ENCODE results near the gene ITPRIPL1. TPM values are rescaled to one million over a fixed set of nuclear protein-coding genes. Genes with fewer than 3 reads are reported as not detected.

The ITPRIPL1 gene
- polyA plus RNA-seq, 12 donors = 2.2 to 5.3 (median 3.4) TPM; not detected in 2

DNA sequence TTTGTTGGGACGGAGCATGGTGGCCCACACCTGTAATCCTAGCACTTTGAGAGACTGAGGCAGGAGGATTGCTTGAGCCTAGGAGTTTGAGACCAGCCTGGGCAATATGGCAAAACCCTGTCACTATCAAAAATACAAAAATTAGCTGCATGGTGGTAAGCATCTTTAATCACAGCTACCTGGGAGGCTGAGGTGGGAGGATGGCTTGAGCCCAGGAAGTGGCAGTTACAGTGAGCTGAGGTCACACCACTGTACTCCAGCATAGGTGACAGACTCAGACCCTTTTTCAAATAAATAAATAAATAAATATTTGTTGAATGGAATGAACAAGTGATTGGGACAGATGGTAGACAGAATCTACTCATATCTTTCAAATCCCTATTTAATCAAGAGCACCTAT is 5.7 kb upstream of the ITPRIPL1 start:
- no peak for DNase-seq

DNA sequence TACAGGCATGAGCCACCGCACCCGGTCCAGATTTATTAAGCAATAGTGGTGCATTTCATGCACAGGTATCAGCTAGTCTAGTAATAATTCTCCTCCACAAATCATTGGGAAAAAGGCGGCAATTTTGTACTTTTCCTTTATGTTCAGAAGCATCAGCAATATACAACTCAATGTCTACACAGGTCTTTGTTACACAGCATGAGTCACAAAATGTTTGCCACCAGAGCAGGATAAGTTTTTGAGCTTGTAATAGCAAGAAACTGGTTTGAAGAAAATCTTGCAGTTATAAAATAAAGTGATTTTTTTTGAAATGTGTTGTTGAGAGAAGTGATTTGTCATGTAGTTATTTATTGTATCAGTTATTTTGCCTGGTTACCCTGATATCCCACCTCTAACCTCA is 4.8 kb upstream of the ITPRIPL1 start:
- DNase-seq = no peak

DNA sequence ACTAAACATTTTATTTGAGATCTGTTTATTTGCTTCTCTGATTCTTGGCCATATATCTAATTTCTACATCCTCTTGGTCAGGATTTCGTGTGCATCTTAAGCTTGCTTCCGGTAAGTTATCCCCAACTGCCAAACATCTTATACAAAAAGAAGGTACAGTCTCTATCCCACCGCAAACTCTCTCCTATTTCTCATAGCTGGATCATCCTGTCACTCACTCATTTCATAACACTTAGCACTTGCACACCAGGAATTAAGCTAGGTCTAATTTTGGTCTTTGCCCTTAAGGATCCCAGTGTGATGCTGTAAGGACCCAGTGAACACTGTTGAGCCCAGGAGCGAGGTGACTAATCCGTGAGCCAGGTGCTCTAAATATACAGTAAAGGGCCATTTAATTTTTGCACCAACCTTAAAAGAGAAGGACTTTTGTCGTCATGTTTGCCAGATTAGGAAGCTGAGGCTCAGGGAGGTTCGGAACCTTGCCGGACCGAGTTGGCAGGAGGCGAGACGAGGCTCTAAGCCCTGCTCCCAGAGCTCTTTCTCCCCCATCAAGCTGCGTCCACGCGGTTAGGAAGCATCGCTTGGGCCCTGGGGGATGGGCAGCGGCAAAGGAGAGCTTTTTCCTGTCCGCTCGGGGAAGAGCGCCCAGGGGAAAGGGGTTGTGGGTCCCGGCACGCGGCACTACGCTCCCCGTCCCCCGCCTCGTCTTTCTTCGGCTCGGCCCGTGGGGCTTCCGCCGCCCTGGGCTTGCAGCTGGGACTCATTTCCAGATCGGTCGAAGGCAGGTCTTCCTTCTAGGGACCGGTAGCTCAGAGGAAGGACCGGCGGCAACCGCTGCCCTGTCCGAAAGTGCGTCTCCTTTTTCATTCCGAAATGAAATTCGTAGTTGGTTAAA is 4.1 kb upstream of the ITPRIPL1 start:
- no peak for DNase-seq

DNA sequence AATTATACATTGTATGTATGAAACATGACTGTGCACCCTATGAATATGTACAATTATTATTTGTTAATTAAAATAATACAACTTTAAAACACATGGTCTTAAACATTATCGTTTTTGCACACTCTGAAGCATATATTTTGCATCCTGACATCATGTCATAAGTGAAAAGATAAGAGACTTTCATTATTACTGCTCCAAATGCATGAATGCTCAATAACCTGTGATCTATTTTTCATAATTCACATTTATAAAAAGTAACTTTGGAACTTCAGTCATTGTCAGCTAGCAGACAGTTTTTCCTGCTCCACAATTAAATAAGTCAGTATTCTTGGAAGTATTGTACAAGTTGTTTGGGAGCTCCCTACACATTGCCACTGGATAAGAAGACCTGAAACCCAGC is 1.3 kb upstream of the ITPRIPL1 start:
- no peak for DNase-seq

DNA sequence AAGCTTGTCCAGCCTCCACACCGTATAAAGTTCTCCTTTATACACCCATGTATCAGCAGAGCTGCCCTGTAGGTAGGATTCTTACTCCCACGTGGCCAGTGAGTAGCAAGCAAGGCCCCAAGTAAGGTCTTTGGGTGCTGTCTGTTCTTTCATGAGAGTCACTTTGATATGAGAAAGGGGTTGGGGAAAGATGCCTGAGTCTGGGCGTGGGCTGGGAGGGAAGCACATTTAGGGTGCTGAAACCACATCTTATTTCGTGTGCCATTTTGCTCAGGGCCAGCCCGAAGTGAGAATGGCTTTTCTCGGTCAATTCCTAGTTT is 436 bp upstream of the ITPRIPL1 start:
- no peak for DNase-seq

DNA sequence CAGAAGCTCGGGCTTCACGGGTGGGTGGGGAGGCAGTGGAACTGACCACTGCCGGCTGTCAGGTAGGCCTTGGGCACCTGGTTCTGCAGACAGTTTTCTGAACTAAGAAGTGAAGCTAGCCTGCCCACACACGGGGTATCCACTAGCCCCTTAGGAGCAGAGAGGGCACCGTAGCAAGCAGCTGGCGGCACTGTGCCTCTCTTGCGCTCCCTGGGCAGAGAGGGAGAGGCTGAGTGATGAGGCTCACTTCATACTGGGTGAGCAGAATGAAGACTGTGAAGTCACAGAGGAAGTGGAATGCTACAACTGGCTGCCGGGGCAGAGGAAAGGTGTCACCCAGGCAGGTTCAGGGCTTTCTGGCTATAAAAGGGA is 753 bp downstream of the ITPRIPL1 start:
- DNase-seq = no peak

DNA sequence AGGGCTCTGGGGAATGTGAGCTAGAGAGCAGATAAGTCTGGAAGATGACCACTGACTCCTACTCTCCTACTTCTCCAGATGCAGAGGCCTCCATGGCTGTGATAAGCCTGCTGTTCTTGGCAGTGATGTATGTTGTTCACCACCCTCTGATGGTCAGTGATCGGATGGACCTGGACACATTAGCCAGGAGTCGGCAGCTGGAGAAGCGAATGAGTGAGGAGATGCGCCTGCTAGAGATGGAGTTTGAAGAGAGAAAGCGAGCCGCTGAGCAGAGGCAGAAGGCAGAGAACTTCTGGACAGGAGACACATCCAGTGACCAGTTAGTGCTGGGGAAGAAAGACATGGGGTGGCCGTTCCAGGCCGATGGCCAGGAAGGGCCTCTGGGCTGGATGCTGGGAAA is 1.4 kb downstream of the ITPRIPL1 start:
- DNase-seq = no peak

DNA sequence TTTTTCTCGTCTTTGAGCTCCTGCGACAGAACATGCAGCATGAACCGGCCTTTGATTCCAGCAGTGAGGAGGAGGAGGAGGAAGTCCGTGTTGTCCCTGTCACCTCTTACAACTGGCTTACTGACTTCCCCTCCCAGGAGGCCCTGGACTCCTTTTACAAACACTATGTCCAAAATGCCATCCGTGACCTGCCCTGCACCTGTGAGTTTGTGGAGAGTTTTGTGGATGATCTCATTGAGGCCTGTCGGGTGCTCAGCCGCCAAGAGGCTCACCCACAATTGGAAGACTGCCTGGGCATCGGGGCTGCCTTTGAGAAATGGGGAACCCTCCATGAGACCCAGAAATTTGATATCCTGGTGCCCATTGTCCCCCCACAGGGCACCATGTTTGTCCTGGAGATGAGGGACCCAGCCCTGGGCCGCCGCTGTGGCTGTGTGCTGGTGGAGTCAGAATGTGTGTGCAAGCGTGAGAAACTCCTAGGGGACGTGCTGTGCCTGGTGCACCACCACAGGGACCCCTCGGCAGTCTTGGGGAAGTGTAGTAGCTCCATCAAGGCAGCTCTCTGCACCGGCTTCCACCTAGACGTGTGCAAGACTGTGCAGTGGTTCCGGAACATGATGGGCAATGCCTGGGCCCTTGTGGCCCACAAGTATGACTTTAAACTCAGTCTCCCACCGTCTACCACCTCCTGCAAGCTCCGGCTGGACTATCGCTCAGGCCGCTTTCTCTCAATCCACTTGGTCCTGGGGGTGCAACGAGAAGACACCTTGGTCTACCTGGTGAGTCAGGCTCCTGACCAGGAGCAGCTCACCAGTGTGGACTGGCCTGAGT is 2.1 kb downstream of the ITPRIPL1 start:
- DNase-seq = no peak

DNA sequence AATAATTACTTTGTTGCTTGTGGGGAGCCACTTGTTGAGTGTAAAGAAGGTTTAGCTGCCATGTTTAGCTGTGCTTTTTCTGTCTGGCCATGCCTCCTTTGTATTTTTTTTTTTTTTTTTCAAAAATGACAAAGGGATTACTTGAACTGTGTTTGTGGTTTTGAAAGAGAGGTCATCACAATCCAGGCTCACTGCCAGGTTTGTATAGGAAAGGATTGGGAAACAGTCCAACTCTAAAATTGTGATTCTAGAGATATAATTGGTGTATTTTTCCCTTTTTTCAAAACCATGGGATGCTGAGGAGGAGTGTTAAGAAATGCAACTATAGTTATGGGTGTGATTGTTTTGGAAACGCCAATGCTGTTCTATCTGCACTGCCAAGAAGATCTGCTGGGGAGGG is 4.3 kb downstream of the ITPRIPL1 start:
- DNase-seq = no peak

DNA sequence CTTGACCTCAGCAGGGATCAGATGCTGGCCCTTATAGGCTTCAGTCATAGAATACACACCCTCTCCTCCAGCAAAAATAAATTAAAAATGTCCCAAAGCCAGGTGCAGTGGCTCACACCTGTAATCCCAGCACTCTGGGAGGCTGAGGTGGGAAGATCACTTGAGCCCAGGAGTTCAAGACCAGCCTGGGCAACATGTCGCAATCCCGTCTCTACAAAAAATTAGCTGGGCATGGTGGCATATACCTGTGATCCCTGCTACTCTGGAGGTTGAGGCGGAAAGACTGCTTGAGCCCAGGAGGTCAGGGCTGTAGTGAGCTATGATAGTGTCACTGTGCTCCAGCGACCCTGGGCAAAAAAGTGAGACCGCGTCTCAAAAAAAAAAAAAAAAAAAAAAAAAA is 4.8 kb downstream of the ITPRIPL1 start:
- DNase-seq = no peak

DNA sequence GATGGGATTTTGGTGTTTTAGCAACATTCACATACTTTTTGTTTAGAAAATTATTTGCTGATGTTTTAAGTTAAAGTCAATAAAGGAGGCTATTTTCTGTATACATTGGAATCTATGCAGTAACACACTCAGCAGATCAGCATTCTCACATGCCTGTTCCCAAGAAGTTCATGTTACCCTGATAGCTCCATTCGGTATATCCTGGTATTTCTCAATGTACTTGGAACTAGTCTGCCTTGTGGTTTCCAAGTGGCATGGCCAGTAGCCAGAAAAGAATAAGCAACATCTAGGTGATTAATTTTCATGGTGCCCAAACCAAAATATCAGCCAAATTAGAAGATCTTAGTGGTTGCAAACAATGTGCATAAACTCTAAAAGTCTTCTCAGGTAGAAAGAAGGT is 5.3 kb downstream of the ITPRIPL1 start:
- no peak for DNase-seq

DNA sequence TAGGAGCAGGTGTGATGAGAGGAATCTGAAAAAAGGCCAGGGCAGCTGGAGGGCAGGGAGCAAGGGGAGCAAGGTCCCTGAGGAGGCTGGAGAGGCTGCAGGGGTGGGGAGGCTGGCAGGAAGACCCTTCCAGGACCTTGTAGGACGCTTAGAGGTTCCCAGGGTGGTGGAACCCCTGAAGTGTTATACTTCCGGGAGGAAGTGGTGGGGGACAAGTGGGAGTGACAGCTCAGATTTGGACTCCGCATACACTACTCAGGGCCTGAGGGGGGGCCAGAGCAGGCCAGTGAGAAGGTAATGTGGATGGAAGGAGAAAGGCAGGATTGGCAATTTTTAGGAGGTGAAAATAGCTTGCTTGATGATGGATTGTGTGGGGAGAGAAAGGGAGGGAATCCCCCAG is 8.6 kb downstream of the ITPRIPL1 start:
- no peak for DNase-seq

DNA sequence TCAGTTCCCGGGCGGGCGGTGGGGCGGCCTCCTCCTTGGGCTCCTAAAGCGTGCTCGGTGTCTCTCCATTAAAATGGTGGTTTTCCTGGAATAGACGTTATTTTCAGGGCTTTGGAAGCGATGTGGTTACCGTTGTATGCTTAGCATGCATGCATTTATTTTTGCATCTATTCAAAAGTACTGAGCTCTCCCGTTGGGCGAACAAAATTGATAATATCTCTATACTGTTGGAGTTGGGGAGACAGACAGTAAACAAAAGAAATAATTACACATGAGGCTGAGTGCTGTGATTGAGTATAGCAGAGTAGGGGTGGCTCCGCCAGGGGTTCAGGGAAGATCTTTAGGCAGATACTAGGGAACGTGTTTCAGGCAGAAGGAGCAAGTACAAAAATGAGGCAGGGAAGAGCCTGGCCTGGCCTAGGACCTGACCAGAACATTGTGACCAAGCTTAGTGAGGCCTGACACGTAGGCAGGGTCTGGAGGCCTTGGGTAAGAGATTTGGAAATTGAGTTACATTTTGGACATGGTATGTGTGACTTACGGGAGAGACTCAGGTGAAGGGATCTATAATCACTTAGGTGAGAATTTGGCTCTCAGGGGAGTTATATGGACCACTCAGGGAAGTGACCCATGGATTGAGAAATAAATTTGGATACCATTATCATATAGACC is 11.1 kb downstream of the ITPRIPL1 start:
- no peak for DNase-seq

DNA sequence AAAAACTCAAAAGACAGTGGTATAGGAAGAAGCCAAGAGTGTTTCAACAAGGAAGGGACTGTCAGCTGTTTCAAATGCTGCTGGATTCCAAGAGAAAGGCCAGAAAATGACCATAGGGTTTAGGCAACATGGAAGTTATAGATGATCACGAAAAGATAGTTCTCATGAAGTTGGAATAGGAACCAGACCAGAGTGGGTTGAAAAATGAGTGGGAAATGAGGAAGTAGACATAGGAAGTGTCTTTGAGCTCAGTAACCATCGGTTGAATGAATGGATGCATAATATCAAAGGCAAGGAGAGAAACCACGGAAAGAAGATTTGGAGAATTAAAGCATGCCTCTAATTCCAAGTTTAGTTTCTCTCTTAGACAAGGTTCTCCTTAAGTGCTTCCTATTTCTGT is 11.8 kb downstream of the ITPRIPL1 start:
- no peak for DNase-seq

DNA sequence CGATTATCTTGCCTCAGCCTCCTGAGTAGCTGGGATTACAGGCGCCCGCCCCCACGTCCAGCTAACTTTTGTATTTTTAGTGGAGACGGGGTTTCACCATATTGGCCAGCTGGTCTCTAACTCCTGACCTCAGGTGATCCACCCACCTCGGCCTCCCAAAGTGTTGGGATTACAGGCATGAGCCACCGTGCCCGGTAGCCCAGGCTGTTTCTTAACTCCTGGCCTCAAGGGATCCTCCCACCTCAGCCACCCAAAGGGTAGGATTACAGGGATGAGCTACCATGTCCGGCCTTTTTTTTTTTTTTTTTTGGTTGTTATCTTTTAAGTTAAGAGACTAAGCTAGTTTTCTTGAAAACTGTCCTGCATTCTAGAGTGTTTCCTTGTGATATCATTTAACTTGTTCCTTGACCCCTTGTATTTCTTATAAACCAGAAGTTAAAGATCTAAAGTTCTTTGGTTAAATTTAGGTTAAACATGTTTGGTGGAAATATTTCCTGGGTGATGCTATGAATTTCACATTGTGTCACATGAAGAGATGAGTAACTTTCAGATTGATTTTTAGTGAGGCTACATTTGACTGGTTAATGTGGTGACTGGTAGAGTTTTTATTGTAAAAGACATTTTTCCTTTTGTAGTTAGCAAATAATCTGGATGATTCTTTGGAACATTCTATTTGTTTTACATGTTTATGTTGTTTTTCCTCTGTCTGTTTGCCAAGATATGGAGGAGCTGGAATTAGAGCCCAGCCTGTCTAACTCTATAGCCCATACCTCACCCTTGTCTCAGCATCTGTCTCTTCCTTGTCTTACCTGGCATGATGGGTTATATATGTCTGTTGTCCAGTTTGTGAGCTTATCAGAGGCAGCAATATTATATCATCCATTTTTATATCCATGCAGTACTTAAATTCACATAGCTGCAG is 15.6 kb downstream of the ITPRIPL1 start:
- DNase-seq = no peak

DNA sequence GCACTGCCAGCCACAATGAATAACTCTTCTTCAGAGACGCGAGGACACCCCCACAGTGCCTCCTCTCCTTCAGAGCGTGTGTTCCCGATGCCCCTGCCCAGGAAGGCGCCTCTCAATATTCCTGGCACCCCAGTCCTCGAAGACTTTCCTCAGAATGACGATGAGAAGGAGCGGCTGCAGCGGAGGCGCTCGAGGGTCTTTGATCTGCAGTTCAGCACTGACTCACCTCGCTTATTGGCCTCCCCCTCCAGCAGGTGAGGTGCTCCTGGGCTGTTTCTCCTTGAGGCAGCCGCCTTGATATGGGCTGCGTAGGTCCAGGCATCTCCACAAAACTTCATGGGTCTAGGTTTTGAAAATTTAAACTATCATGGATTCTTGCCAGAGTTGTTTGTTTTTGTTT is 16.5 kb downstream of the ITPRIPL1 start:
- DNase-seq = no peak

DNA sequence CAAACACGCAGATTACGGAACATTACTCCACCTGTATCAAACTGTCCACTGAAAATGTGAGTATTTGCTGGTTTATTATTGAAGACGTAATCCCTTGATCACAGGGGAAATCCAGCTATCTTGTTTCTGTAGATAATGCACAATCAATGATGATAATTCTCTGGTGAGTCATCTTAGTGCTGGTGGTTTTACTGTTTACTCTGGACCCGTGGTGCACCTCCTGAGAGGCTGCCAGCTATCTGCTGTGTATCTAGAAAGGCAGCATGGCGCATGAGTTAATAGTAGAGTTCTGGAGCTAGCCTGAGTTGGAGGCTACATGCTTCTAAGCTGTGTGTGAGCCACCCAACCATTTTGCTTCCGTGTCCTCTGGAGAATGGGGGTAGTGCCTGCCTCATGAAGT is 17.0 kb downstream of the ITPRIPL1 start:
- no peak for DNase-seq

DNA sequence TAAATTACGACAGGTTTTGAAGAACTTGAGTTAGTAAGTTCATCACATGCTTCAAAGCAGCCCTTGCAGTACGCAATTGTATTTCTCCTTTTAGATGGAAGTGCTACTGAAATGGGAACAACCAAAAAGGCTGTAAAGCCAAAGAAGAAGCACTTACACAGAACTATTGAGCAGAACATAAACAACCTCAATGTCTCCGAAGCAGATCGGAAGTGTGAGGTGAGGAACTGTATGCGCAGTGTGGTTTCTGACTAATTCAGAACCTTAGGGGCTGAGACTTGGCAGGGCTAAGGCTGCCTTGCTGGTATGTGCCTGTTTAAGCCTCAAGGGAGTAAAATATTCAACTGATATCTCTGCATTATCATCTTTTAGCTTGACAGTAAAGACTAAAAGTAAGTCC is 18.9 kb downstream of the ITPRIPL1 start:
- DNase-seq = no peak

DNA sequence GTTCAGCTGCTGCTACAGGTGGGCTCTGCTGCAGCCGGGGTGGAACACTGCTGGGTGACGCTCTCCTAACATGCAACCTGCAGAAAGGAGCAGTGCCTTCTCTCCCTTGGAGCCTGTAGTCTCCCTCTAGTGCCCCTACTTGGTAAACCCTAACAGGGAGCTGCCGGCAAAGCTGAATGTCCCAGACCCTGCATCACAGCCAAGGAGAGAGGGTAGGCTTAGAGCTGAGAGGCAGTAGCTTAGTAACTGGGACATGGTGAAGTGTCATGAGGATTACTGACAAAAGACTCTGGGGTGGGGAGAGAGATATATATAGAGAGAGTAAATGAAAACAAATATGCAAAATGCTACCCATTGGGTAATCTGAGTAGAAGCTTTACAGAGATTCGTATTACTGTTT is 20.3 kb downstream of the ITPRIPL1 start:
- no peak for DNase-seq

DNA sequence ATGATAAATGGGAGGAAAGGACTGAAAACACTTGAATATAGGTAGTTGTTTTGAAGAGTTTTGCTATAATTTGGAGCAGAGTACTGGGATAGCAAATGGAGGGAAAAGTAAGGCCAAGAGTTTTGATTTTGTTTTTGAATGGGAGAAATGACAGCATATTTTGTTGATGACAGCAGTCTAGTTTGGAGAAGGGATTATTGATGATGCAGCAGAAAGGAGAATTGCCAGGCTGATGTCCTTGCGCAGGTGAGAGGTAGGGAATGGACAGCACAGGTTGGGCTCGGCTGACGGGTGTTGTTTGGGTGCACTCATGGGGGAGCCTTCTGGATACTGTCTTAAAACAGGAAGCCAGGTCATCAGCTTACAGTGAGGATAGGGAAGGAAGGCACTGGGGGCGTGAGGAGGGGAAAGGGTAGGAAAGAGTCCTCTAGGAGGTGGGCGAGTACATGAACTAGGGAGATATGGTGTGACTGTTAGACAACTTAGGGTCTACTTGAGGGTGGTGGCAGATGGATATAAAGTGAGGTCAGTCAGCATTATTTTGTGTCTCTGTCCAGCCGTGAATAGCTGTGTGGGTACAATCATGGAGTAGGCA is 20.8 kb downstream of the ITPRIPL1 start:
- no peak for DNase-seq

DNA sequence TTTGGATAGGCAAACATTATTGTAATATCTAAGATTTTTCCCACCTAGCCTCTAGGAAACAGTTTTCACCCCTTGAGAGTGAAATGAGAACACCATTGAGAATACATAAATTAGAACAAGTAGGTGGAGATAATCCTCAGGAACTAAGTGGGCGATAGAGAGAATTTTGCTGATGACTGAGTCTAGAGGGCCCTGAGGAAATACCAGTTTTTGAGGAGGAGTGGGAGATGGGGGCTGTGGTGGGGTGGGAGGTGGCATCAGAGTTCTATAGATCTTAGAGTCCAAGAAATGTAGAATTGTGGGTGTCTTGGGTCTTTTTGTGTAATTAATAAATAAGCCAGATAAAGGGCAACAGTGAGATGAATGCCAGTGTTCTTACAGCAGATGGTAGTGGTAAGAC is 22.3 kb downstream of the ITPRIPL1 start:
- DNase-seq = no peak
